RWPE2 (cell line): ENCODE data around the gene ZBTB25.

Experiments
- ATAC-seq: fragments of 200-7000 bp; cut with Tn5 transposase; 3 replicates; pipeline ENCODE4 v1.9.1; 2021; ENCODE audit warnings: low read depth
- DNase-seq: peaks from one replicate; pipeline ENCODE4 v3.0.0-alpha.2; 2020; ENCODE audit warnings: low spot score
- H3K27ac ChIP-seq: fragments of 450-650 bp; 2 replicates; pipeline ENCODE4 v1.5.1; 2017; ENCODE audit warnings: mild to moderate bottlenecking; ENCODE audit not compliant: poor library complexity, severe bottlenecking
- H3K27me3 ChIP-seq: fragments of 250-450 bp; sonication (Bioruptor Pico); 2 replicates; pipeline ENCODE4 v1.5.1; 2021; ENCODE audit warnings: mild to moderate bottlenecking, moderate library complexity; ENCODE audit not compliant: insufficient read depth, poor library complexity, severe bottlenecking
- H3K36me3 ChIP-seq: fragments of 250-450 bp; sonication (Bioruptor Pico); 2 replicates; pipeline ENCODE4 v1.5.1; 2020; ENCODE audit warnings: low read depth, mild to moderate bottlenecking, moderate library complexity
- H3K4me1 ChIP-seq: fragments of 250-450 bp; sonication (Bioruptor Pico); 2 replicates; pipeline ENCODE4 v1.5.1; 2021; ENCODE audit warnings: mild to moderate bottlenecking, moderate library complexity; ENCODE audit not compliant: insufficient read depth, poor library complexity, severe bottlenecking
- H3K4me3 ChIP-seq: fragments of 250-450 bp; sonication (Bioruptor Pico); 2 replicates; pipeline ENCODE4 v1.5.1; 2021; ENCODE audit warnings: mild to moderate bottlenecking, moderate library complexity; ENCODE audit not compliant: severe bottlenecking
- H3K9me3 ChIP-seq: fragments of 250-450 bp; sonication (Bioruptor Pico); 2 replicates; pipeline ENCODE4 v1.5.1; 2021; ENCODE audit warnings: mild to moderate bottlenecking, moderate library complexity; ENCODE audit not compliant: severe bottlenecking
- CTCF ChIP-seq: fragments of 450-650 bp; IDR thresholded peaks from one replicate; pipeline ENCODE4 v1.5.1; 2017; ENCODE audit warnings: mild to moderate bottlenecking, moderate library complexity; ENCODE audit not compliant: poor library complexity, severe bottlenecking

The ZBTB25 gene

GRCh38 chr14:64419003-64419402 lies 84.6 kb downstream of the ZBTB25 start:
- no peaks in the 10 kb centered on the region for H3K27me3 ChIP-seq
- peaks cover 99% of the 10 kb centered on the region for H3K36me3 ChIP-seq
- peaks cover 12% of the 10 kb centered on the region for H3K4me1 ChIP-seq
- no peaks in the 10 kb centered on the region for H3K9me3 ChIP-seq
- no peak for ATAC-seq
- no peak overlapping the region for H3K27ac ChIP-seq
- no peak for DNase-seq
- TF ChIP-seq CTCF, result no peak
- no peak overlapping the region for H3K4me3 ChIP-seq

GRCh38 chr14:64417771-64418125 lies 85.9 kb downstream of the ZBTB25 start:
- peaks cover 12% of the 10 kb centered on the region for H3K4me1 ChIP-seq
- no peak overlapping the region for H3K27ac ChIP-seq

GRCh38 chr14:64417055-64417770 lies 86.4 kb downstream of the ZBTB25 start:
- TF ChIP-seq CTCF, result no peak
- ATAC-seq, result no peak
- H3K27ac ChIP-seq, result no peak overlapping the region

More at GRCh38 chr14:64417771-64418125, 85.9 kb downstream of the ZBTB25 start:
- no peak for TF ChIP-seq CTCF
- DNase-seq, result no peak
- Histone ChIP-seq H3K4me3 (no peak overlapping the region), H3K27me3 (no peaks in the 10 kb centered on the region), H3K9me3 (no peaks in the 10 kb centered on the region), H3K36me3 (peaks cover 99% of the 10 kb centered on the region)
- ATAC-seq, result no peak

GRCh38 chr14:64416348-64416932 lies 87.2 kb downstream of the ZBTB25 start:
- DNase-seq (no peak), ATAC-seq (no peak)
- no peak for TF ChIP-seq CTCF
- H3K27ac ChIP-seq, result no peak overlapping the region
- H3K9me3 ChIP-seq, result no peaks in the 10 kb centered on the region
- H3K36me3 ChIP-seq, result peaks cover 100% of the 10 kb centered on the region
- H3K4me1 ChIP-seq, result peaks cover 12% of the 10 kb centered on the region
- H3K4me3 ChIP-seq, result no peak overlapping the region
- no peaks in the 10 kb centered on the region for H3K27me3 ChIP-seq

More at GRCh38 chr14:64417055-64417770, 86.4 kb downstream of the ZBTB25 start:
- H3K27me3 ChIP-seq, result no peaks in the 10 kb centered on the region
- H3K4me3 ChIP-seq, result no peak overlapping the region
- H3K4me1 ChIP-seq, result peaks cover 12% of the 10 kb centered on the region
- H3K9me3 ChIP-seq, result no peaks in the 10 kb centered on the region
- H3K36me3 ChIP-seq, result peaks cover 99% of the 10 kb centered on the region
- DNase-seq, result no peak

GRCh38 chr14:64412237-64412636 lies 91.4 kb downstream of the ZBTB25 start:
- no peaks in the 10 kb centered on the region for H3K27me3 ChIP-seq
- H3K4me3 ChIP-seq, result no peak overlapping the region
- H3K4me1 ChIP-seq, result no peaks in the 10 kb centered on the region
- no peak for DNase-seq
- no peaks in the 10 kb centered on the region for H3K9me3 ChIP-seq
- TF ChIP-seq CTCF, result no peak
- no peak overlapping the region for H3K27ac ChIP-seq
- no peak for ATAC-seq
- peaks cover 78% of the 10 kb centered on the region for H3K36me3 ChIP-seq
